Globus pallidus (tissue), 1 donor: Measurements from ENCODE around the gene DICER1.
A peak's percentile ranks its signal among the peaks of the same experiment; 100 is the strongest.
"Not testable (repeated sequence)": the region's sequence is repeated elsewhere in the genome, so short reads cannot be mapped to it uniquely, and the experiment has no call there.

ENCODE experiments used
- DNase-seq: peaks from one replicate; pipeline ENCODE4 v3.0.0-alpha.2; 2015; ENCODE audit warnings: low spot score

The DICER1 gene

GRCh38 chr14:95157327-95158189 lies at the start of gene DICER1:
DICER1 (minus strand) TSS chr14:95157529; CDS start chr14:95133458, 24,071 bp downstream.
- DNase-seq, result peak; percentile 95

- no peak for DNase-seq
Observed at GRCh38 chr14:95206534-95206933, 49.2 kb upstream of the DICER1 start.

GRCh38 chr14:95204705-95205104 lies 47.4 kb upstream of the DICER1 start:
- no peak for DNase-seq

GRCh38 chr14:95201745-95202144 lies 44.4 kb upstream of the DICER1 start:
- not testable (repeated sequence) for DNase-seq

GRCh38 chr14:95200404-95200803 lies 43.1 kb upstream of the DICER1 start:
- DNase-seq, result no peak

- DNase-seq, result no peak
Observed at GRCh38 chr14:95199298-95199983, 42.1 kb upstream of the DICER1 start.

GRCh38 chr14:95198320-95198719 lies 41.0 kb upstream of the DICER1 start:
- no peak for DNase-seq

- DNase-seq, result no peak
Observed at GRCh38 chr14:95197551-95197950, 40.2 kb upstream of the DICER1 start.

GRCh38 chr14:95196826-95197545 lies 39.7 kb upstream of the DICER1 start:
- no peak for DNase-seq

GRCh38 chr14:95196268-95196667 lies 38.9 kb upstream of the DICER1 start:
- no peak for DNase-seq

GRCh38 chr14:95195031-95195430 lies 37.7 kb upstream of the DICER1 start:
- DNase-seq, result no peak

- no peak for DNase-seq
Observed at GRCh38 chr14:95193081-95193480, 35.8 kb upstream of the DICER1 start.

GRCh38 chr14:95192311-95192710 lies 35.0 kb upstream of the DICER1 start:
- DNase-seq, result no peak

GRCh38 chr14:95191445-95192199 lies 34.3 kb upstream of the DICER1 start:
- DNase-seq, result no peak

- DNase-seq, result no peak
Observed at GRCh38 chr14:95190857-95191256, 33.5 kb upstream of the DICER1 start.

- DNase-seq, result no peak
Observed at GRCh38 chr14:95190346-95190840, 33.1 kb upstream of the DICER1 start.

- no peak for DNase-seq
Observed at GRCh38 chr14:95189367-95190132, 32.2 kb upstream of the DICER1 start.

GRCh38 chr14:95188380-95188779 lies 31.1 kb upstream of the DICER1 start:
- DNase-seq, result no peak

- DNase-seq, result no peak
Observed at GRCh38 chr14:95185767-95186392, 28.6 kb upstream of the DICER1 start.

GRCh38 chr14:95185033-95185766 lies 27.9 kb upstream of the DICER1 start:
- no peak for DNase-seq
